Activated B cell treated with CpG ODN at 0.5 μM for 24 hours (primary cell): ENCODE measurements around the gene GGACT. TPM values are rescaled to one million over a fixed set of nuclear protein-coding genes. Genes with fewer than 3 reads are reported as not detected.

Experiments used
- ATAC-seq: fragments of 200-7000 bp; cut with Tn5 transposase; one replicate; pipeline ENCODE4 v1.10.0; 2021; ENCODE audit warnings: low read depth, mild to moderate bottlenecking, moderate library complexity
- CTCF ChIA-PET: fragments of 350-600 bp; sonication (Branson Sonifier 250); formaldehyde crosslinking; loops from one replicate; lab custom pipeline; 2021; ENCODE audit warnings: antibody characterized with exemption; lab: Charles Lee
- POLR2A ChIA-PET: fragments of 350-600 bp; sonication (Branson Sonifier 250); formaldehyde crosslinking; loops from one replicate; lab custom pipeline; 2021; ENCODE audit warnings: antibody characterized with exemption; lab: Charles Lee
- DNase-seq: peaks from one replicate; pipeline ENCODE4 v3.0.0; 2022
- H3K27ac Mint-ChIP-seq: one replicate; pipeline ENCODE4 v1.8.0; 2020; ENCODE audit warnings: mixed read lengths
- H3K27me3 Mint-ChIP-seq: one replicate; pipeline ENCODE4 v1.8.0; 2021; ENCODE audit warnings: mixed read lengths
- H3K36me3 Mint-ChIP-seq: one replicate; pipeline ENCODE4 v1.8.0; 2021; ENCODE audit warnings: low read depth, mixed read lengths
- H3K4me1 Mint-ChIP-seq: one replicate; pipeline ENCODE4 v1.8.0; 2021; ENCODE audit warnings: mixed read lengths
- H3K4me3 Mint-ChIP-seq: one replicate; pipeline ENCODE4 v1.8.0; 2020; ENCODE audit warnings: mild to moderate bottlenecking, mixed read lengths
- H3K9me3 Mint-ChIP-seq: one replicate; pipeline ENCODE4 v1.8.0; 2020; ENCODE audit warnings: mixed read lengths
- intact Hi-C: fragments of 100-400 bp; cut with micrococcal nuclease; formaldehyde crosslinking; loops from one replicate; pipeline ENCODE4 v1.15.1; 2024
- total RNA-seq: library from RNA; stranded (reverse); gene quantifications from 2 replicates; pipeline ENCODE4 v1.2.3, GENCODE V29; 2022
- TF ChIP-seq, protein P1 (sequence below): fragments of 200-600 bp; IDR thresholded peaks from one replicate; pipeline ENCODE4 v1.8.0; 2022; ENCODE audit warnings: antibody characterized with exemption, mild to moderate bottlenecking

Gene GGACT
- total RNA-seq, 1 donor from 2014 or later: 6.5 TPM

- intact Hi-C loops: no loop called here
- no peak for DNase-seq
- no peaks in the 10 kb centered on the region for H3K9me3 Mint-ChIP-seq
- CTCF ChIA-PET: no interaction called here
- no peaks in the 10 kb centered on the region for H3K27me3 Mint-ChIP-seq
- no peak overlapping the region for H3K27ac Mint-ChIP-seq
- H3K36me3 Mint-ChIP-seq: no peaks in the 10 kb centered on the region
- no peak for ATAC-seq
- POLR2A ChIA-PET: no interaction called here
- peaks cover 6% of the 10 kb centered on the region for H3K4me1 Mint-ChIP-seq
- TF ChIP-seq, protein P1, sequence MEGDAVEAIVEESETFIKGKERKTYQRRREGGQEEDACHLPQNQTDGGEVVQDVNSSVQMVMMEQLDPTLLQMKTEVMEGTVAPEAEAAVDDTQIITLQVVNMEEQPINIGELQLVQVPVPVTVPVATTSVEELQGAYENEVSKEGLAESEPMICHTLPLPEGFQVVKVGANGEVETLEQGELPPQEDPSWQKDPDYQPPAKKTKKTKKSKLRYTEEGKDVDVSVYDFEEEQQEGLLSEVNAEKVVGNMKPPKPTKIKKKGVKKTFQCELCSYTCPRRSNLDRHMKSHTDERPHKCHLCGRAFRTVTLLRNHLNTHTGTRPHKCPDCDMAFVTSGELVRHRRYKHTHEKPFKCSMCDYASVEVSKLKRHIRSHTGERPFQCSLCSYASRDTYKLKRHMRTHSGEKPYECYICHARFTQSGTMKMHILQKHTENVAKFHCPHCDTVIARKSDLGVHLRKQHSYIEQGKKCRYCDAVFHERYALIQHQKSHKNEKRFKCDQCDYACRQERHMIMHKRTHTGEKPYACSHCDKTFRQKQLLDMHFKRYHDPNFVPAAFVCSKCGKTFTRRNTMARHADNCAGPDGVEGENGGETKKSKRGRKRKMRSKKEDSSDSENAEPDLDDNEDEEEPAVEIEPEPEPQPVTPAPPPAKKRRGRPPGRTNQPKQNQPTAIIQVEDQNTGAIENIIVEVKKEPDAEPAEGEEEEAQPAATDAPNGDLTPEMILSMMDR: no peak
- no peak overlapping the region for H3K4me3 Mint-ChIP-seq
These were observed 41.7 kb downstream of the GGACT start for GRCh38 chr13:100546713-100547405.

DNA sequence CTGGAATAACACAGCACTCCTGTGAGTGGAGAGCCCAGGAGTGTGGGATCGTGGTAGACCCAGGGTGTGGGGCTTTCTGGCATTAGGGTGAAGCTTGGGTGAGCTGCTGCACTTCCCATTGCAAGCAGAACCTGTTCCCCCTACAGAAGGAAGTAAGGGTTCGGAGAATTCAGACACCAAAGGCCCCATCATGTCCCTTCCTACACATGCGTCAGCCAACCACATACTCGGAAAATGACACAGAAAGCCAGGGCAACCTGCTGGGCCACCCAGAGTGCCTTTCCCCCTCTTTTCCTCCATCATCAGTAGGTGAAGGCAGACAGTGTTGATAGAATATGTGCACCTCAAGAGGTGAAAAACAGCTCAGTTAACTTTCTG is 42.9 kb downstream of the GGACT start:
- POLR2A ChIA-PET: no interaction called here

GRCh38 chr13:100544866-100545683 is 43.5 kb downstream of the GGACT start:
- ChIA-PET CTCF (no interaction called here), POLR2A (no interaction called here)
- Mint-ChIP-seq H3K4me3 (no peak overlapping the region), H3K27me3 (no peaks in the 10 kb centered on the region), H3K36me3 (no peaks in the 10 kb centered on the region), H3K27ac (no peak overlapping the region), H3K4me1 (peaks cover 6% of the 10 kb centered on the region), H3K9me3 (no peaks in the 10 kb centered on the region)
- TF ChIP-seq, protein P1: no peak
- DNase-seq (no peak), ATAC-seq (no peak)
- intact Hi-C loops: no loop called here

More for the DNA sequence above, 42.9 kb downstream of the GGACT start:
- Mint-ChIP-seq H3K4me1 (peaks cover 6% of the 10 kb centered on the region), H3K9me3 (no peaks in the 10 kb centered on the region), H3K36me3 (no peaks in the 10 kb centered on the region), H3K27ac (no peak overlapping the region), H3K27me3 (no peaks in the 10 kb centered on the region), H3K4me3 (no peak overlapping the region)
- CTCF ChIA-PET: no interaction called here
- TF ChIP-seq, protein P1: no peak
- DNase-seq: no peak
- intact Hi-C loops: no loop called here
- ATAC-seq: no peak

GRCh38 chr13:100543872-100544602 is 44.6 kb downstream of the GGACT start:
- intact Hi-C loops: no loop called here
- ChIA-PET POLR2A (no interaction called here), CTCF (no interaction called here)
- Mint-ChIP-seq H3K36me3 (peaks cover 1% of the 10 kb centered on the region), H3K4me3 (no peak overlapping the region), H3K4me1 (peaks cover 6% of the 10 kb centered on the region), H3K27me3 (no peaks in the 10 kb centered on the region), H3K9me3 (no peaks in the 10 kb centered on the region), H3K27ac (no peak overlapping the region)
- DNase-seq (no peak), ATAC-seq (no peak)
- TF ChIP-seq, protein P1: no peak

DNA sequence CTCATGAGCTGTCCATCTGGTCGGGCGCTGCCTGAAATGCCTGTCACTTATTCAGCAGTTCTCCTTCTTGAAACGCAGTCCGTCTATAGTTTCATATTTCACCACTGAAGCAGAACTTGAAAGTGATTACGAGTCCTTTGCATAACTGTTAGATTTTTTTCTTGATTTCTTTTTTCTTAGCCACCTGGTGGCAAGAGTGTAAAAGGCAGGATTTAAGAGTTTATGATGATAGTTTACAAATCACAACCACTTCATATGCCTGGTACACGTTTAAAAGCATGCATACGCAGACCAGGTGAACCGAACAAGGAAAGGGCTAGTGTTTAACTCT is 45.8 kb downstream of the GGACT start:
- TF ChIP-seq, protein P1: peak; percentile 28
- ChIA-PET CTCF (interaction anchor here (1.3 kb wide), 1 partner anchor 28 kb away, joined by 6 read pairs; no protein-coding TSS in a partner anchor), POLR2A (no interaction called here)
- Mint-ChIP-seq H3K27ac (no peak overlapping the region), H3K36me3 (peaks cover 2% of the 10 kb centered on the region), H3K4me3 (no peak overlapping the region), H3K4me1 (peaks cover 6% of the 10 kb centered on the region), H3K27me3 (no peaks in the 10 kb centered on the region), H3K9me3 (no peaks in the 10 kb centered on the region)
- DNase-seq (no peak), ATAC-seq (peak; percentile 74)
- intact Hi-C loops: loop anchor here (1.0 kb wide), 1 partner anchor 886 kb away; no protein-coding TSS in a partner anchor
